Activated T-cell treated with anti-CD3 and anti-CD28 coated beads, Interleukin-2, amount 50 U/mL, for 48 hours (primary cell): ENCODE measurements around the gene TRPT1.

Source experiments
- DNase-seq, 2 experiments: peaks; one replicate each; pipeline ENCODE4 v3.0.0-alpha.2; 2020

The TRPT1 gene

DNA sequence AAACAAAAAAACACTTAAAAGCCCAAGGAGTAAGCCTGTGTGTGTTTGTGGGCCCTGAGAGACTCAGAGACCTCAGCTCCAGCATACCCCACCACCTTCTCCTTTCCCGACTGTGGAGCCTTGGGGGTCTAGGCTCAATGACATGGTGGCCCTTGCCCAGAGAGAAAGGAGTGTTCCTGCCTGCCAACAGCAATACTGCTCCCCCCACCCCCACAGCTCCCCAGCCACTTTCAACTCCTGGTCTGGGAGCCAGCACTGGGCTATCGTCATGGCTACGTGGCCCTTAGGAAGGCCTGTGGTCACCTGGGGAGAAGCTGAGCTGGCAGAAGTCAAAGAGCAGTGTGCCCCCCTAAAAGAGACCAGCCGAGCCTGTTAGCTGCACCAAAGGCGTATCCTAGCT lies 18.1 kb upstream of the TRPT1 start:
- no peak for DNase-seq

DNA sequence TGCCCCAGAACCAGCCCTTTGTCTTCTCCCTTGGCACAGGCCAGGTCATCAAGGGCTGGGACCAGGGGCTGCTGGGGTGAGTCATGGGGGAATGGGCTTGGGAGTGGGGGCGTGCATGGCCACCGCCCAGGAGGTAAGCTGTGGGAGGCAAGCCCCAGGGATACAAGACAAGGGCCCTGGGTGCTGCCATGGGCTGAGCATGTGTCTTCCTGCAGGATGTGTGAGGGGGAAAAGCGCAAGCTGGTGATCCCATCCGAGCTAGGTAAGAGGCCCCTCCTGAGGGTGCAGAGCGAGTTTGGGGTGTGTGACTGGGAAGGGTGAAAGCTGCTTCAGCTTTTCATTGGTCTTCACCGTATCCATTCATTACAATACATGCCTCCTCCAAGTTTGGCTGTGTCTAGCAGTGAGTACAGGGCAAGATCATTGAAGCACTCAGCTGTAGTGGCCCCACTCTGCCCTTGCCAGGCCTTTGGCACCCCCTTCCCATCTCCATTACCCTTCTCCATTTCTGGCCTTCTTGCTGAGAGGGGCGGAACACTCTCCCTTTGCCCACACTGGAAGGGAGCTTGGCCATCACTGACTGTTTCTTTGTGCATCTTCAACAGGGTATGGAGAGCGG lies 17.4 kb upstream of the TRPT1 start:
- no peak for DNase-seq

DNA sequence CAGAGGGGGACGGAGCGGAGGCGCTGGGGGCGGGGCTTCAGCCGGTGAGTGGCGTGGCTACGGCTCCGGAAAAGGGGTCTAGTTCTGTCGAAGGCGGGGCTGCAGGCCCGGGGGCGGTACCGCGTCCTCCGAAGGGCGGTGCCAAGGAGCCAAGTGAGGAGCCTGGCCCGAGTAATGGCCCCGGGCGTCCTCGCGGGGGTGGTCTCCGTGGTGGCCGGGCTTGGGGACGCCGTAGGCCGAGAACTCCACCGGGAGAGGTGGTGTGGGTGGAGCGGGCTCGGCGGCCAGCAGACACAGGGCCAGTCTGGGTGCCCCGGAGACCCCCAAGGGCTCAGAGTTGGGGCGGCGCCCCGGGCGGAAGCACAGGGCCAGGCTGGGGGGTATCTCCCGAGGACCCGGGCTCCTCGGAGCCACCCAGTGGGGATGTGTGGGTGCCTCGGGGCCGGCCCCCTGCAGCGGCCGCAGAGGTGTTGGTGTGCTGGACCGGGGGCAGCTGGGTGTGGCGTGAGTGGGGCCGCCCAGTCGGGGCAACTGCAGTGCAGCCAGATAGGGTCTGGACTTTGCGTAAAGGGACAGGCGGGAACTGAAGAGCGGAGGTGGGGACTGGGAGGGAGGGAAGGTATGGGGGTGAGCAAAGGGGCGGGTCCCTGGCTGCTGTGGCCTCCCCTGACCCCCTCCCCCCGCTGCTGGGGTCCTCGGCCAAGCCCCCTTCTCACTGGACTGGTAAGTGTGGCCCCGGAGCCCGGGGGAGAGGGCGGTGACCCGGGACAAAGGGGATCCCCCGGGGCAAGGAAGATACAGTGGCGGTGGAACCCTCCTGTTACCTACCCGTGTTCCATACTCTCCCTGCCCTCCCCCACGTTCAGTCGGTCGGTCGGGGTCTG lies 15.7 kb upstream of the TRPT1 start:
- no peak for DNase-seq

DNA sequence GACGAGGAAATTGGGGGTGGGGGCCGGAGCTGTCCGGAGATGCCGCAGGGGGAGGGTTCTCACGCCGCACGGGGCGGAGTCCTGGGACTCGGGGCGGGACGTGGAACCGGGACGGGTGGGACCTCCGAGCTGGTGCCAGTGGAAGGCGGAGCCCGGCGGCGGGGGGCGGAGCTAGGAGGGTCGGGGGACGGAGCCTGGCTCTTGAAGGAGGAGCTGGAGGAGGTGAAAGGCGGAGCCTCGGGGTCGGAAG lies 15.2 kb upstream of the TRPT1 start:
- DNase-seq = peak; percentile 100

DNA sequence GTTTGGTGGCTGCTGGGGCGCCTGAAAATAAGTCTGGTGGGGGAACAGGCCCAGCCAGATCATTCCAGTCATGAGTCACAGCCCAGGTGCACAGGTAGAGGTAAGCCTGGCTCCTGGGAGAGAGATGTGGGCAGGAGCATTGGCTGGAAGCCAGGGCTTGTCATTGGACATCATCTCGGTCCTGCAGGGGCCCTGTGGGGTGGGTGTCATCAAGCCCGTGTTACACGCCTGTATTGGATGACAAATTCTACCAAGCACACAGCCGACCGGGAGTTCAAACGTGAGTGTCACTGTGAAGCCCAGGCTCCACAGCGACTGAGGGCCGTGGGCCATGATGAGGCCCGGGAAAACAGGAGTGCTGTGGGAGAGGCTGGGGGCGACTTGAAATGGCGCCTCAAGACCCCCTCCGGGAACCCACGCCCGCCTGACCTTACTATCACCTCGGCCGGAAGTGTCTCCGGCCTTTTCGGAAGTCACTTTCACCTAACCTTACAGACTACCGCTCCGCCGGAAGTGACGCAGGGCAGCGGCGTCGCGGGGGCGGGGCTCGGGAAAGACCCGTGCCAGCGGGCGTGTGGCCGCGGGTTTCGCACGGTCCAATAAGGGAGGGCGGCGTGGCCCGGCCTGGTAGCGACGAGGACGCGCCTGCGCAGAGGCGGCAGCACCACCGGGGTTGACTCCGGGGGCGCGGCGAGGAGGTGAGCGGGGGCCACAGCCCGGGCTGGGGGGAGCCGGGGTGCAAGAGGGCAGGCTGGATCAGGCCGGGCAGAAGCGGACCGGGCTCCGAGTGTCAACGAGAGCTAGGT lies 14.7 kb upstream of the TRPT1 start, which contains the start of gene FKBP2:
Gene FKBP2, plus strand, starts transcription at position 661 of the 806 bp plus-strand sequence. CDS start 1,293 bp downstream, outside the sequence.
- peak; percentile 98 to 99 for DNase-seq

DNA sequence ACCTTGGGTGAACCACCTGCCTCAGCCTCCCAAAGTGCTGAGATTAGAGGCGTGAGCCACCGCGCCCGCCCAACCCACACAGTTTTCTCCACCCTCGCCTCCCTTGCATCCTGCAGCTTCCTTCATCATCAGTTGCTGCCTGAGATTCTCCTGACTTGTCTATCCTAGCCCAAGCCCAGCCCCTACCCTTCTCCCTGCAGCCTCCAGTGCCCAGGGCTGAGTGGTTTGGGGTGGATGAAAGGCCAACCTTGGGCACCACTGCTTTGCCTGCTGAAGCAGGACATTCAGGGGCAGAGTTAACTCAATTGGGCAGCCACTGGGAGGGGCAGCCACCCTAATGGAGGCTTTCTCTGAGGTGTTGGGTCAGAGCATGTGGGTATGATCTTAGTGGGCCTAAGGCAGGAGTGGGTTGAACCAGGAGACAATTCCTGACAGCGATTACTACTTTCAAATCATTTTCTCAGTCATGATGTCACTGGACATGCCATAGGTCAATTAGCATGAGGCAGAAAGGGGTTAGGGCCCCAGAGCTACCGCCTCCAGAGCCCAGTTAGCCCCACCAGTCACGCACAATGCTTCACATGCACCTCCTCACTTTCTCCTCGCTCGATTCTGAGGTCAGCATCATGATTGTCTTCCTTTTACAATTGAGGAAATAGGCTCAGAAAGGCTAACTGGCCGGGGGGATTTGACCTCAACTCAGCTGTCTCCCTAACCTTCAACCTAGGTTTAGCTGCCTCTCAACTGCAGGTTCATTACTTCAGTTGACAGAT lies 13.9 kb upstream of the TRPT1 start:
- DNase-seq = no peak

DNA sequence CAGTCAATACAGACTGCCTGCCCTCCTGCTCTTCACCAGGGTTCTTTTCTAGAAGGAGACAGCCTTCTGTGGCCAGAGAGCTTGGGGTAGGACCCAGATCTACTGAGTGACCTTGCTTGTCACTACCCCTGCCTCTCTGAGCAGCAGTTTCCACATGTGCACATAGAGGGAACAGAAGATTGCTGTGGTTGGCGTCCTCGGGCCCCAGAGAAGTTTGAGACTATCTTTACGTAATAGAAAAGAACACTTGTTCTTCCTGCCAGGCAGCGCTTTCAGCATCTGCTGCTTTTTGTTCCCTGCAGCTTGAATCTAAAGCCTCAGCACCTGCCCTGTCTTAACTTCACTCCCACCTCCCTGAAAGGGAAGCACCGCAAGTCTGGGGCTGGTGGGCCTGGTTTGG lies 13.0 kb upstream of the TRPT1 start:
- no peak for DNase-seq

DNA sequence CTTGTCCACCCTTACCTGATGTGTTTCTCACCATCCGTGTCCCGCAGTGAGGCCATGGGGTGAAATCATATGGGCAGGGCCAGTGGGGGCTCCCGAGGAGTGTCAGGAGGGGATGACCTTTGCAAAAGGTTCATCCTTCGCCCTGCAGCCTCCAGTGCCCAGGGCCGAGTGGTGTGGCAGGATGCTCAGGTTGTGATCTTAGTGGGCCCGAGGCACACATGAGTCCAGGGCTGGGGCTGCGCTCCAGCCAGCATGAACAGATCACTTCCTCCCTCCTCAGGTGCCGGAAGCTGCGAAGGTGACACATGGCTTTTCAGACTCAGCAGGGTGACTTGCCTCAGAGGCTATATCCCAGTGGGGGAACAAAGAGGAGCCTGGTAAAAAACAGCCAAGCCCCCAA lies 12.1 kb upstream of the TRPT1 start:
- DNase-seq = no peak

DNA sequence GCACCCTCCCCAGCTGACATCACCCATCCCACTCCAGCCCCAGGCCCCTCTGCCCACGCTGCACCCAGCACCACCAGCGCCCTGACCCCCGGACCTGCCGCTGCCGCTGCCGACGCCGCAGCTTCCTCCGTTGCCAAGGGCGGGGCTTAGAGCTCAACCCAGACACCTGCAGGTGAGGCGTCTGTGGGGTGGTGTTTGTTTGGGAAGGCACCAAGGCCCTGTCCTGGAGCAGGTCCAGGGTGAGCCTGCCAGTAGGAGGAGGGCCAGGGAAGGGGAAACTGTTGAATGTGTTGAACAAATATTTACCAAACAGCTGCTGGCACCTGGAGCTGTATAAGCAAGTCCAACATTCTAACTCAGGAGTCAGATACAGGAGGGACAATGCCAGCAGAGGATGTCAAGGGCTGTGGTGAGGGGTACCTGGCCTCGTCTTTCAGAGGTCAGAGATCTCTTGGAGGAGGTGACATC lies 11.5 kb upstream of the TRPT1 start:
- DNase-seq = no peak

DNA sequence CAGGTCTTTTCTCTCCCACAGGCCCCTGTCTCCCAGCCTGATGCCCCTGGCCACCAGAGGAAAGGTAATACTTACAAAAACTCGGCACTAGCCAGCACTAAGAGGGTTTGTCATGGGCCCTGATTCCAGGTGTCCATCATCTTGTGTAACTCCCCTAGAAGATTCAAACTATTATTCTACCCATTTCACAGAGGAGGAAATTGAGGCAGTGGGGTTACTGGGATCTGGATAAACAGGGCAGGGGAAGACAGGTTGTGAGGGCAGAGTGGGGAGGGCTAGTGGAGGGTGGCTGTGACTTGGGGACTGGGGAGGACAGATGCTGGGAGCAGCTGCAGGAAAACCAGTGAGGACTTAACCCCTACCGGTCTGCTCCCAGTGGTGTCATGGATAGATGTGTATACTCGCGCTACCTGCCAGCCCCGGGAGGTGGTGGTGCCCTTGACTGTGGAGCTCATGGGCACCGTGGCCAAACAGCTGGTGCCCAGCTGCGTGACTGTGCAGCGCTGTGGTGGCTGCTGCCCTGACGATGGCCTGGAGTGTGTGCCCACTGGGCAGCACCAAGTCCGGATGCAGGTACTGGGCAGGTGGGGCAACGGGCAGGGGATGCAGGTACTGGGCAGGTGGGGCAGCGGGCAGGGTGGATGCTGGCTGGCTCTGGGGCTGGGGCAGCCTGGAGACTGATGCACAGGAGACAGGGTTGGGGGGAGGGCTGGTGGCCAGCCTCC lies 9.6 kb upstream of the TRPT1 start:
- no peak for DNase-seq

DNA sequence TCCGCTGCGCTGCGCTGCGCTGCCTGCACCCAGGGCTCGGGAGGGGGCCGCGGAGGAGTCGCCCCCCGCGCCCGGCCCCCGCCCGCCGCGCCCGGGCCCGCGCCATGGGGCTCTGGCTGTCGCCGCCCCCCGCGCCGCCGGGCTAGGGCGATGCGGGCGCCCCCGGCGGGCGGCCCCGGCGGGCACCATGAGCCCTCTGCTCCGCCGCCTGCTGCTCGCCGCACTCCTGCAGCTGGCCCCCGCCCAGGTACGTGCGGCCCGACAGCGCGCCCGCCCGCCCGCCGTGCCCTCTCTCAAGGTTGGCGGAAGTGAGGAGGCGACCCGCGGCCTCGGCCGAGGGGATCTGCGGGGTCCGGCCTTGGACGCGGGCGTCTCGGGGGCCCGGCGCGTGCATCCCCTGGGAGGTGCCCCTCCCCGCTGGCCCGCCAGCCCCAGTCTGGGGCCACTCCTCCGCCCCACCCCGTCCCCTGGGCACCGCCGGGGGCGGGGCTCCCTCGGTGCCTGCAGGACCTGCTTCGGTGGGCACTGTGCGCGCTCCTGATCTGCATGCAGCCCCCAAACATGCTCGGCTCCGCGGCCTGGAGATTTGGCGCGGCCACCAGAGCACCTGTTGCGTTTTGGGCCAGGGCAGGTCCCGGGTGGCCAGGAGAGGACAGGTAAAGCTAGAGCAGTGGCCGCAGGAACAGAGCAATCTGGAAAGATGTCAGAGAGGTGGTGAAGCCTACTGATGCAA lies 8.8 kb upstream of the TRPT1 start:
- peak; percentile 65 to 77 for DNase-seq

DNA sequence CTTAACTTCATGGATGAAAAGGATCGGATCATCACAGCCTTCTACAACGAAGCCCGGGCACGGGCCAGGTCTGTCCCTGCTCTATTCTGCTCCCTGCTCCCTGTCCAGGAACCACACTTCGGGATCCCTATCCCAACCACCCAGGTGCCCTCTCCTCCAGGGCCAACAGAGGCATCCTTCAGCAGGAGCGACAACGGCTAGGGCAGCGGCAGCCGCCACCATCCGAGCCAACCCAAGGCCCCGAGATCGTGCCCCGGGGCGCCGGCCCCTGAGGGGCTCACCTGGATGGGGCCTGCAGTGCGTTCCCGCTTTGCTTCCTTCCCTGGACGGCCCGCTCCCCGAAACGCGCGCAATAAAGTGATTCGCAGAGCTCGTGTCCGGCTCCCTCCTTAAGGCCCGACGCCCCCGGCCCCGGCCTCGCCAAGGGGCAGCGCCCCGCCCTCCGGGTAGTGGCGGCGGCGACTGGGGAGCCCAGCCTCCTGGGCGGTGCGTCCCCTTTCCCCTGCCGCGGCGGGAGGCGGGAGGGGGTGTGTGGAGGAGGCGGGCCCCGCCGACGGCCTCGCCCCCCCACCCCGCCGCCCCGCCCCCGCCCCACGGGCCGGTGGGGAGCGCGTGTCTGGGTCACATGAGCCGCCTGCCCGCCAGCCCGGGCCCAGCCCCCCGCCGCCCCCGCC lies 8.1 kb upstream of the TRPT1 start, which contains the start of gene VEGFB:
Gene VEGFB, plus strand, starts transcription at position 672 of the 674 bp plus-strand sequence. CDS start 250 bp downstream, outside the sequence.
- peak; percentile 74 to 80 for DNase-seq

DNA sequence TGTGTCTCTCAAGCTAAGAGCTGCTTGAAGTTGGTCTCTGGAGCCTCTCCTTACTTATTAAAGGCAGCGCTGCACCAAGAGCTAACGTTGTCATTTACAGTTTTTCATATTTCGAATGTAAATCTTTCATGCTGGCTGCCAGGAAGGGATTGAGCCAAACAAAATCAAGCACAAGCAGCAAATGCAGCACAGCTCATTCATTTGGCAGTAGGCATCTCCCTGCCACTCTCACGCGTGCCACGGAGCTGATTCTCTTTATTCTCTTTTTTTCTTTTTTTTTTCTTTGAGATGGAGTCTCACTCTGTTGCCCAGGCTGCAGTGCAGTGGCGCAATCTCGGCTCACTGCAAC lies 7.0 kb upstream of the TRPT1 start:
- DNase-seq = no peak

DNA sequence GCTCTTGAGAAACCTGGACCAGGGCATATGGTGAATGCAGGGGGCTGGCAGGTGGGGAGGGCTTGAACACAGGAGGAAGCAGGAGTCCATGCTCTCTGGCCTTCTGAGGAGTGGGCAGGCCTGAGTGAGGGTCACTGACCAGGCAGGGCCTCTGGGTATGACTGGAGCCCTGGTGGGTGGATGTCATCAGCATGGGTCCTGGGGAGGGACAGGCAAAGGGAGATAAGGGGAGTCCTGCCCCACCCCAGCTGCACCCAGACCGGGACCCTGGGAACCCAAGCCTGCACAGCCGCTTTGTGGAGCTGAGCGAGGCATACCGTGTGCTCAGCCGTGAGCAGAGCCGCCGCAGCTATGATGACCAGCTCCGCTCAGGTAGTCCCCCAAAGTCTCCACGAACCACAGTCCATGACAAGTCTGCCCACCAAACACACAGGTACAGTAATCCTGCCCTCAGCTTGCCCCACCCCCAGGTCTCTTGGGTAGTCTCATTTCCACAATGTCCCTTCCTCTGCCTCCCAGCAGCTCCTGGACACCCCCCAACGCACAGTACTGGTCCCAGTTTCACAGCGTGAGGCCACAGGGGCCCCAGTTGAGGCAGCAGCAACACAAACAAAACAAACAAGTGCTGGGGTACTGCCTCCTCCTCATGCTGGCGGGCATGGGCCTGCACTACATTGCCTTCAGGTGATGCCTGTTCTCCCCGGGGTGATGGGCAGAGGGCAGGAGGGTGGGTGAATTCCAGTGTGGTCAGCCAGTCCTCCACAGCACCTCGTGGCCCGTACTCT lies 6.4 kb upstream of the TRPT1 start:
- DNase-seq = no peak

DNA sequence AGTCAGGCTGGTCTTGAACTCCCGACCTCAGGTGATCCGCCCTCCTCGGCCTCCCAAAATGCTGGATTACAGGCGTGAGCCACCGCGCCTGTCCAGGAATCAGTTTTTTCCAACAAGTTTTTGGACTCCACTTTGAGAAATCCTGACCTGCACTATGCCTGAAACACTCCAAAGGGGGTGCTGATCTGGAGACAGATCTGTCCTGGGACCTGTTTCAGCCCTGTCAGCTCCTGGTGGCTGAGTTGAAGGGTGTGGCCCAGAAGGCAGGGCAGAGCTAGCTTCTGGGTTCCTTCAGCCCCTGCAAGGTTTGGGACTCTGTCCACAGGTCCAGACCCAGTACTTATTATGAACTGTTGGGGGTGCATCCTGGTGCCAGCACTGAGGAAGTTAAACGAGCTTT lies 5.6 kb upstream of the TRPT1 start:
- no peak for DNase-seq

DNA sequence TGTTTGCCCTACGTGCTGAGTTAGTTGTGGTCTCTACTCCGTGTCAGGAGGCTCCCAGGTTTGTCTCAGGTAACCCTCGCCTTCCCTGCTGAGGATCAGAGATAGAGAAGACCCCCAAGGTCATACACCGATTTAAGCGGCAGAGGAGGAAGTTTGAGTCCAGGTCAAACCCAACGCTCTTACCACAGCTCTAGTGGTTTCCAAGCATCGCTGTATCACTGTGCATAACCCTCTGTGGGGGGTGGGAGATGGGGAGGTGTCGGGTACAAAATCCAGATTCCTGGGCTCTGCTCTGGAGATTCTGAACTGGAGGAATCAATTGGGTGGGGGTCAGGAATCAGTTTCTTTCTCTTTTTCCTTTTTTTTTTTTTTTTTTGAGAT lies 5.0 kb upstream of the TRPT1 start:
- no peak for DNase-seq

DNA sequence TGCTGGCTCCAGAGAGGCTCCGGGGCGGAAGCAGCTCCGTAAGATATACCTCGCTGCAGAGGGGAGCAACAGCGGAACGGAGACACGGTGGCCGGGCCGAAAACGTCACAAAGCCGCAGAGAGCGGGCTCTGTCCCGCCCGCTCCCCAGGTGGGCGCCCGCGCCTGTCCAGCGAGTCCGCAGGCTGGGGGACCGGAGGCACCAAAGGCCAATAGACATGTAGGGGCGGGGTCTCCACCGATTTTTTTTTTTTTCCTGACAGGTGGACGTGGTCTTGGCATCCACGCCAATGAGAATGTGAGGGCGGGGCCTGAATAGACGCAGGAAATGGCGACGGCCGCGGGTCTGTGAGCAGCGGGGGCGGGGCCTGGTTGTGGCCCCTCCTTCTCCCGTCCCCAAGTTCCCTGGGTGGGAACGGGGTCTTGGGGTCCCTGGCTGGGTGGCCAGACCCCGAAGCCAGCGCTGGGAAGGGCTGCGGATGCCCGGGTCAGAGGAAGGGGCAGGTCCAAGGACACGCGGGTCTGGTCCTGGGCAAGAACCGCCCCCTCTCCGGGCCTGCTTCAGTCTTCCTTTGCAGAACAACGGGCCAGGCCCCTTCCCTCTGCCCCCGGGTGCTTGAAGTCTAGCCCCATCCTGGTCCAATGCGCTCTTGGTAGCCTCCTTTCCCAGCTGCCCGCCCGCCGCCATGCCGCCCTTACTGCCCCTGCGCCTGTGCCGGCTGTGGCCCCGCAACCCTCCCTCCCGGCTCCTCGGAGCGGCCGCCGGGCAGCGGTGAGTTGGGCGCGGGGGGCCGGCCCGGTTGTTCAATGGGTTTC lies 4.4 kb upstream of the TRPT1 start, which contains the start of gene DNAJC4:
Gene DNAJC4, plus strand, starts transcription at position 378 of the 814 bp plus-strand sequence. Its CDS starts 307 bp downstream, at position 685.
- peak; percentile 90 to 93 for DNase-seq

DNA sequence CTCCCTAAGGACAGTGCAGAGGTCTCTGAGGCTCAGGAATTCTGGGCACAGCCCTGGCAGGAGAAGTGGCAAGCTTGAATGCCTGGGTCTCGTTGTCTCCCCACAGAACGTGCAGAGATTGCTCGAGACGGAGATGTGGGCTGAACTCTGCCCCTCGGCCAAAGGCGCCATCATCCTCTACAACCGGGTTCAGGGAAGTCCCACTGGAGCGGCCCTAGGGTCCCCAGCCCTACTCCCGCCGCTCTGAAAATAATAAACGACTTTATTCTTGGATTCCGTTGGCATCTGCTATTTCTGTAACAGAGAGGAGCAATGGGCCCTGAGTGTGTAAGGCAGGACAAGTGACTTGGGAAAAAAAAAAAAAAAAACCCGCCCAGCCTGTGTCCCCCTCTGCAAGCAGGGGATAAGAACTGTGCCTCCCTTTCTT lies 3.8 kb upstream of the TRPT1 start:
- no peak for DNase-seq
